H9 (cell line): ENCODE data around the gene C20orf173. TPM values are rescaled to one million over a fixed set of nuclear protein-coding genes. Genes with fewer than 3 reads are reported as not detected.

Experiments used
- DNase-seq: peaks from one replicate; pipeline ENCODE4 v3.0.0-alpha.2; 2017
- H2AFZ ChIP-seq: one replicate; pipeline ENCODE4 v1.6.1; 2013; ENCODE audit warnings: mild to moderate bottlenecking, low read length, control low read depth, moderate library complexity
- H2AK5ac ChIP-seq: 2 replicates; pipeline ENCODE4 v1.6.1; 2013; ENCODE audit warnings: low read length, control low read depth, mixed read lengths; ENCODE audit not compliant: insufficient read length
- H2BK120ac ChIP-seq: one replicate; pipeline ENCODE4 v1.6.1; 2013; ENCODE audit warnings: low read depth, mild to moderate bottlenecking, low read length, control low read depth, inconsistent platforms; ENCODE audit not compliant: poor library complexity, severe bottlenecking
- H2BK12ac ChIP-seq: 2 replicates; pipeline ENCODE4 v1.6.1; 2013; ENCODE audit warnings: low read length, control low read depth, mixed read lengths, low read depth; ENCODE audit not compliant: insufficient read length
- H2BK15ac ChIP-seq: 2 replicates; pipeline ENCODE4 v1.6.1; 2013; ENCODE audit warnings: low read depth, low read length, control low read depth
- H2BK20ac ChIP-seq: one replicate; pipeline ENCODE4 v1.6.1; 2013; ENCODE audit warnings: low read depth, mild to moderate bottlenecking, low read length, control low read depth, inconsistent platforms; ENCODE audit not compliant: poor library complexity, severe bottlenecking
- H2BK5ac ChIP-seq: 2 replicates; pipeline ENCODE4 v1.6.1; 2013; ENCODE audit warnings: low read length, control low read depth, mixed read lengths; ENCODE audit not compliant: insufficient read length
- H3K14ac ChIP-seq: 2 replicates; pipeline ENCODE4 v1.6.1; 2013; ENCODE audit warnings: low read length, control low read depth; ENCODE audit not compliant: insufficient read depth
- H3K18ac ChIP-seq: 2 replicates; pipeline ENCODE4 v1.6.1; 2013; ENCODE audit warnings: low read depth, mild to moderate bottlenecking, mixed read lengths, low read length, control low read depth; ENCODE audit not compliant: insufficient read length
- H3K23ac ChIP-seq: 2 replicates; pipeline ENCODE4 v1.6.1; 2013; ENCODE audit warnings: low read length, control low read depth, mixed read lengths, low read depth; ENCODE audit not compliant: insufficient read length
- H3K23me2 ChIP-seq: 2 replicates; pipeline ENCODE4 v1.6.1; 2013; ENCODE audit warnings: low read depth, mild to moderate bottlenecking, mixed read lengths, low read length, control low read depth; ENCODE audit not compliant: insufficient read length, poor library complexity, severe bottlenecking
- H3K27ac ChIP-seq: 2 replicates; pipeline ENCODE4 v1.5.1; 2013; ENCODE audit warnings: low read length, control low read depth, mixed read lengths, low read depth; ENCODE audit not compliant: insufficient read length
- H3K27me3 ChIP-seq: 2 replicates; pipeline ENCODE4 v1.6.1; 2013; ENCODE audit warnings: low read length, control low read depth, inconsistent platforms; ENCODE audit not compliant: insufficient read depth
- H3K4ac ChIP-seq: 2 replicates; pipeline ENCODE4 v1.6.1; 2013; ENCODE audit warnings: low read depth, mild to moderate bottlenecking, control low read depth, inconsistent platforms, low read length, moderate library complexity
- H3K4me1 ChIP-seq: 2 replicates; pipeline ENCODE4 v1.6.1; 2013; ENCODE audit warnings: low read length, control low read depth, inconsistent platforms; ENCODE audit not compliant: insufficient read depth
- H3K4me2 ChIP-seq: 2 replicates; pipeline ENCODE4 v1.6.1; 2013; ENCODE audit warnings: low read length, control low read depth, mixed read lengths; ENCODE audit not compliant: insufficient read length, insufficient read depth
- H3K56ac ChIP-seq: 2 replicates; pipeline ENCODE4 v1.6.1; 2013; ENCODE audit warnings: low read depth, mild to moderate bottlenecking, mixed read lengths, low read length, control low read depth; ENCODE audit not compliant: insufficient read length
- H3K79me1 ChIP-seq: 2 replicates; pipeline ENCODE4 v1.6.1; 2013; ENCODE audit warnings: low read depth, mild to moderate bottlenecking, moderate library complexity, low read length, control low read depth, inconsistent platforms; ENCODE audit not compliant: insufficient read depth, poor library complexity, severe bottlenecking
- H3K79me2 ChIP-seq: 2 replicates; pipeline ENCODE4 v1.6.1; 2013; ENCODE audit warnings: low read length, control low read depth, inconsistent platforms; ENCODE audit not compliant: insufficient read depth
- H3K9ac ChIP-seq: 2 replicates; pipeline ENCODE4 v1.6.1; 2013; ENCODE audit warnings: low read length, control low read depth, mixed read lengths; ENCODE audit not compliant: insufficient read length; ENCODE audit errors: extremely low read depth
- H3K9me3 ChIP-seq: one replicate; pipeline ENCODE4 v1.6.1; 2013; ENCODE audit warnings: low read depth, low read length, inconsistent platforms; ENCODE audit not compliant: control insufficient read depth
- H3T11ph ChIP-seq: one replicate; pipeline ENCODE4 v1.6.1; 2013; ENCODE audit warnings: mild to moderate bottlenecking, low read length, control low read depth, inconsistent platforms
- H4K20me1 ChIP-seq: one replicate; pipeline ENCODE4 v1.6.1; 2013; ENCODE audit not compliant: control insufficient read depth, insufficient read length, insufficient read depth
- H4K5ac ChIP-seq: 2 replicates; pipeline ENCODE4 v1.6.1; 2013; ENCODE audit warnings: low read depth, mild to moderate bottlenecking, mixed read lengths, low read length, control low read depth; ENCODE audit not compliant: insufficient read length
- H4K8ac ChIP-seq: replicated peaks from 2 replicates; pipeline ENCODE4 v1.6.1; 2013; ENCODE audit warnings: low read length, control low read depth, mixed read lengths, low read depth; ENCODE audit not compliant: insufficient read length
- H4K91ac ChIP-seq: 2 replicates; pipeline ENCODE4 v1.6.1; 2013; ENCODE audit warnings: low read depth, mild to moderate bottlenecking, moderate library complexity, mixed read lengths, low read length, control low read depth; ENCODE audit not compliant: insufficient read length
- H3K27ac Mint-ChIP-seq, 3 experiments: 2 replicates in 2 of 3; 3 replicates in 1 of 3; pipeline ENCODE4 v1.8.0; 2020 to 2021; ENCODE audit warnings: mixed read lengths in 3 of 3, mild to moderate bottlenecking in 1 of 3, moderate library complexity in 1 of 3
- H3K27me3 Mint-ChIP-seq: 2 replicates; pipeline ENCODE4 v1.8.0; 2021; ENCODE audit warnings: low read depth, mild to moderate bottlenecking, moderate library complexity, mixed read lengths
- H3K36me3 Mint-ChIP-seq, 3 experiments: 2 replicates in 2 of 3; 3 replicates in 1 of 3; pipeline ENCODE4 v1.8.0; 2020 to 2021; ENCODE audit warnings: low read depth in 3 of 3, mixed read lengths in 3 of 3; ENCODE audit not compliant: insufficient read depth in 1 of 3
- H3K4me1 Mint-ChIP-seq, 2 experiments: 2 replicates each; pipeline ENCODE4 v1.8.0; 2020; ENCODE audit warnings: mixed read lengths in 2 of 2
- H3K4me3 Mint-ChIP-seq, 2 experiments: 2 replicates in 1 of 2; 3 replicates in 1 of 2; pipeline ENCODE4 v1.8.0; 2020 to 2021; ENCODE audit warnings: mild to moderate bottlenecking in 2 of 2, mixed read lengths in 2 of 2, moderate library complexity in 1 of 2
- H3K9me3 Mint-ChIP-seq, 2 experiments: 2 replicates in 1 of 2; 3 replicates in 1 of 2; pipeline ENCODE4 v1.8.0; 2020; ENCODE audit warnings: mild to moderate bottlenecking in 2 of 2, mixed read lengths in 2 of 2, moderate library complexity in 1 of 2
- WGBS: extraction: QIAGEN DNeasy Blood & Tissue Kit; methylation state at CpG from one replicate; pipeline ENCODE4 v1.1.7; 2013; ENCODE audit warnings: missing lambda C conversion rate, low lambda C conversion rate, mixed read lengths; ENCODE audit not compliant: insufficient read length; ENCODE audit errors: extremely low coverage; 5-methylcytosine and 5-hydroxymethylcytosine counted together
- total RNA-seq: library from RNA; stranded (reverse); gene quantifications from 2 replicates; pipeline ENCODE4 v1.2.1, GENCODE V29; 2021
- TF ChIP-seq, protein P1 (sequence below): fragments of 200-600 bp; sonication (generic); conservative IDR thresholded peaks from 3 replicates; pipeline ENCODE4 v1.8.0; 2021; ENCODE audit warnings: antibody characterized with exemption, mild to moderate bottlenecking

C20orf173 gene
- total RNA-seq, 1 experiment from 2014 or later = not detected

- no peaks in the 10 kb centered on the region for H3K9me3 Mint-ChIP-seq
- H3K27ac Mint-ChIP-seq = no peak overlapping the region
- TF ChIP-seq, protein P1, sequence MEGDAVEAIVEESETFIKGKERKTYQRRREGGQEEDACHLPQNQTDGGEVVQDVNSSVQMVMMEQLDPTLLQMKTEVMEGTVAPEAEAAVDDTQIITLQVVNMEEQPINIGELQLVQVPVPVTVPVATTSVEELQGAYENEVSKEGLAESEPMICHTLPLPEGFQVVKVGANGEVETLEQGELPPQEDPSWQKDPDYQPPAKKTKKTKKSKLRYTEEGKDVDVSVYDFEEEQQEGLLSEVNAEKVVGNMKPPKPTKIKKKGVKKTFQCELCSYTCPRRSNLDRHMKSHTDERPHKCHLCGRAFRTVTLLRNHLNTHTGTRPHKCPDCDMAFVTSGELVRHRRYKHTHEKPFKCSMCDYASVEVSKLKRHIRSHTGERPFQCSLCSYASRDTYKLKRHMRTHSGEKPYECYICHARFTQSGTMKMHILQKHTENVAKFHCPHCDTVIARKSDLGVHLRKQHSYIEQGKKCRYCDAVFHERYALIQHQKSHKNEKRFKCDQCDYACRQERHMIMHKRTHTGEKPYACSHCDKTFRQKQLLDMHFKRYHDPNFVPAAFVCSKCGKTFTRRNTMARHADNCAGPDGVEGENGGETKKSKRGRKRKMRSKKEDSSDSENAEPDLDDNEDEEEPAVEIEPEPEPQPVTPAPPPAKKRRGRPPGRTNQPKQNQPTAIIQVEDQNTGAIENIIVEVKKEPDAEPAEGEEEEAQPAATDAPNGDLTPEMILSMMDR = no peak
- Histone ChIP-seq H3K9me3 (no peaks in the 10 kb centered on the region), H3K79me1 (no peaks in the 10 kb centered on the region), H3K4me1 (no peaks in the 10 kb centered on the region), H3K79me2 (no peaks in the 10 kb centered on the region), H3T11ph (no peak overlapping the region), H3K27ac (no peak overlapping the region), H4K91ac (no peak overlapping the region), H3K18ac (no peak overlapping the region), H3K9ac (no peak overlapping the region), H2AFZ (no peak overlapping the region), H3K23ac (no peak overlapping the region), H3K14ac (no peak overlapping the region; the same call in 1 of the 2 replicates), H2BK120ac (no peak overlapping the region), H2BK15ac (no peak overlapping the region), H2BK12ac (no peak overlapping the region), H3K23me2 (no peaks in the 10 kb centered on the region), H3K4me2 (no peak overlapping the region), H3K4ac (no peak overlapping the region), H4K5ac (no peak overlapping the region), H3K27me3 (no peaks in the 10 kb centered on the region), H2BK5ac (no peak overlapping the region), H4K8ac (no peak overlapping the region), H3K56ac (no peak overlapping the region), H2AK5ac (no peak overlapping the region), H2BK20ac (no peak overlapping the region), H4K20me1 (no peaks in the 10 kb centered on the region)
- H3K36me3 Mint-ChIP-seq = peaks cover under 1 to 3% (median under 1%) of the 10 kb centered on the region in 3 experiments; a peak in 5 of 7 replicates
- DNase-seq = no peak
- peaks cover 3% of the 10 kb centered on the region for H3K27me3 Mint-ChIP-seq
- no peak overlapping the region for H3K4me3 Mint-ChIP-seq
- no CpG with 5 or more reads among the region's 10 CpGs for WGBS
- H3K4me1 Mint-ChIP-seq = peaks cover 7 to 17% of the 10 kb centered on the region in 2 experiments
Measured at GRCh38 chr20:35563834-35564233, 34.4 kb upstream of the C20orf173 start.
